Medulla oblongata (tissue), 1 donor: ENCODE data around the gene BMAL1.
A peak's percentile ranks its signal among the peaks of the same experiment; 100 is the strongest.

Source experiments
- DNase-seq: peaks from one replicate; pipeline ENCODE4 v3.0.0-alpha.2; 2015; ENCODE audit errors: extremely low spot score

BMAL1 gene

DNA sequence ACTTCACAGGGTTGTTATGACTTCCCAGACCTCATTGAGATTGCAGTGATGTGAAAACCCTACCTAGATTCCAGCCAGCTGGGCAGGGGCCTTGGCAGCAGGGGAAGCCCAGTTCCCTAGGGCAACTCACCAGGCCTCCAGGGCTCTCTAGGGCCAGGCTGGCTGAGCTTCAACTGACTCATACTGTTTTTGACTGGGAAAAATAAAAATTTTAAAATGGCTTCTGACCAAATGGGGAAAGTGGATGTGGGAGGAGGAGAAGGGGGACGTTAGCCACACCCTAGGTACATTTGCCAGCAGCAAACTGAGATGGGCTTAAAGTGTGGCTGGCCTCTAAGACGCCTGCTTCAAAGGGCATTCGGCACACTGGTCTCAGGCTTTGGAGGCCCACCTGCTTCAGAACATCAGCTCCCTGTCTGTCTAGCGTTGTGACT is 39.0 kb downstream of the BMAL1 start:
- no peak for DNase-seq

GRCh38 chr11:13317293-13318080 is 39.9 kb downstream of the BMAL1 start:
- no peak for DNase-seq

- no peak for DNase-seq
Measured at GRCh38 chr11:13318498-13319295, 41.1 kb downstream of the BMAL1 start.

DNA sequence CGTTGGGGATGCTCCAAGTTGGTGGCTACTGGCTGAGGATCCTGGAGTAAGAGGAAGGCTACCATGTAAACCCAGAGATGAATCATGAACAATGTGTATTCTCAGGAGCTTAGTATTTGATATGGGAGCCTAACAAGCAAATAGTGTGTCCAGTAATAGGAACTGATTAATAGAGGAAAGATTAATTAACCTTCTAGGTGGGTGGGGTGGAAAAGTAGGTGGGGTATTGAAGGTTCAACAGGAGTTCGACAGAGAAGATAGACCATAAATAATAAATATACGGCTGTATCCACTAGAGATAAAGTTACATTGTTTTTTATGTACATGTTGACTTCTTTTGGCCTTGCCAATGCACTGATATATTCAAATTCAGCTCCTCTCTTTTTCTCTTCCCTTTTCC is 43.1 kb downstream of the BMAL1 start:
- DNase-seq, result no peak

GRCh38 chr11:13321431-13321830 is 43.8 kb downstream of the BMAL1 start:
- DNase-seq, result no peak

GRCh38 chr11:13324141-13324540 is 46.6 kb downstream of the BMAL1 start:
- no peak for DNase-seq

GRCh38 chr11:13324709-13325108 is 47.1 kb downstream of the BMAL1 start:
- no peak for DNase-seq

GRCh38 chr11:13327421-13327820 is 49.8 kb downstream of the BMAL1 start:
- no peak for DNase-seq

DNA sequence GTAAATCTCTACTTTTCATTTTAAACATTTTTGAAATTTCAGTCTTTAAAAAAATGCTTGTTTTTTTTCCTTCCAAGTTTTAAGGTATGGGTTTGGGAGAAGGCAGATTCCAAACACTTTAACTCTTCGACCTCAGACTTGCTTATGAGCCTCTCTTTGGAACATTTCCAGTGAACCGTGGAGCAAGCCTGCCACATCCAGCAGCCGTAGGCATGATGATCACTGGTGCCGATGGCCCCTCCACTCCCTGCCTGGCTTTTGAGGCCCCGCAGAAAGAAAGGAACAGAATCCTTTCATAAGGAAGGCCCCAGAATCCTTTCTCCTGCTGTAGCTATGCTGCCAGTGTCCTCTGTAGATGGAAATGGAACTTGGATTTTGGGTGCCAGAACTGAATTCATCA is 50.7 kb downstream of the BMAL1 start:
- DNase-seq, result no peak

GRCh38 chr11:13329670-13330356 is 52.2 kb downstream of the BMAL1 start:
- no peak for DNase-seq

GRCh38 chr11:13332124-13332523 is 54.5 kb downstream of the BMAL1 start:
- no peak for DNase-seq

DNA sequence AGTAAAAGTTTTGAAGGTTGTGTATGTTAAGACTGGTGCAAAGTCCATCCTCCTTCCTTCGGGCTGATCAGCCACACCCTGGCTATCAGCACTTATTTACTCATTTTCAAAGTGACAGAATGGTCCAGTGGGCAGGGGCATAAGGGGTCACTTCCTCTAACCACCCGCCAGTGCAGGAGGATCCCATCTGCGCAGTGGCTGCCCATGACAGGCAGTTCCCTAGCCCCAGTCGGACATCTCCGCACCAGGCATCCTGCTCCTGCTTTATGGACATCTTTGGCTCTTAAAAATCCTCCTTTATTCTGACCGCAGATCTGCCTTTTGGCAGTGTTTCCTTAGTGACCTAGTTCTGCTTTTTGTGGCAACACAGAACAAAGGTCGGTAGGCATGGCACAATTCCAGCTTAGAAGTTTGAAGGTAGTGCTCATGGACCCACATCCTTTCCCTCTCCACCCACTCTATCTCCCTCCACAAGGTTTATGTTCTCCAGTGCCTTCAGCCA is 55.9 kb downstream of the BMAL1 start:
- DNase-seq, result no peak

DNA sequence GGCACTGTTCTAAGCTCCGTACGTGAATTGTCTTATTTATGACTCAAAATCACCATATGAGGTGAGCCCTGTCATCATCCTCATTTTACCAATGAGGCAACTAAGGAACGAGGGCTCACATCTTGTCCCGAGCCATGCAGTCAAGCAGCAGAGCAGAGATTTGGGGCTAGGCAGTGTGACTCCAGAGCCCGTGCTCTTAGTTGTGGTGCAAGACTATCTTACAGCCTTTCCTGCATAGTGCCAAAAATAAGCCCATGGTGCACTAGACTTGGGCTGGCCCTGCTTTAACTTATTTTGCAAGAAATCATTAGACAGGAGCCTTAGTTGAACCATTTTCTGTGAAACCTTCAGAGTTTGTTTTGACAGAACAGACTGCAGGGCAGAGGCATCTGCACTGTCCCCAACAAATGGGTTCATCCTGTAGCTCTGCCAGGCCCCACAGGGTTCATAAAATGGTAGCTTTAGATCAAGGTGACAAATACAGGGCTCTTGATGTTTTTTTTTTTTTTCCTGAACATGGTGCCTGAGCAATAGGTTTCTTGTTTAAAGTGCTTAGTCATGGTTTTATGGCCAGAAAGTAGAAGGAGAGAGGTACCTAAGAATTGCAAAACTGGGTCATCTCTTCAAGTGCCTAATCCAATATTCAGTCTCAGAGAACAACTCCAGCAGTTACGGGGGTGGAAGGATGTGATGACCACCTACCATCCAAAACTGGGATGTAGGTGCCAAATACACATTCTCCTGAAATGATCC is 56.6 kb downstream of the BMAL1 start:
- DNase-seq, result no peak

- peak; percentile 74 for DNase-seq
Measured at GRCh38 chr11:13335319-13335718, 57.7 kb downstream of the BMAL1 start.

GRCh38 chr11:13336246-13336878 is 58.8 kb downstream of the BMAL1 start:
- no peak for DNase-seq

DNA sequence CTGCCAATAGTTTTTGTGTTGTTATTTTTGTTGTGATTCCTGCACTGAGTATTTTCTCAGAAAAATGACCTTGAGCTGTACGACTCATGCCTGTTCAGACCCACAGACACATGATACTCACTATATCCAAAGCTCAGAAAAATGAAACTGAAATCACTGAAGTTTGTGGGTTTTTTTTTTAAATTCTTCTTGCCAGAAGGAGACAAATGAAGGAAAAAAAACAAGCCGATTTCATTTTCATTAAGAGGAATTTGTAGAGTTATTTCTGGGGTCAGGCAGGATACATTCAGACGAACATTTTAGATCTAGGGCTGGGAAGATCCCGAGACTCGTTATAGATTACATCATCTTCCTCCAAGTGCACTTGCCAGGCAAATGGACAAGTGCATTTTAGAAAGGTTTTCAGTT is 60.4 kb downstream of the BMAL1 start:
- DNase-seq, result no peak

- DNase-seq, result no peak
Measured at GRCh38 chr11:13338427-13339069, 61.0 kb downstream of the BMAL1 start.

DNA sequence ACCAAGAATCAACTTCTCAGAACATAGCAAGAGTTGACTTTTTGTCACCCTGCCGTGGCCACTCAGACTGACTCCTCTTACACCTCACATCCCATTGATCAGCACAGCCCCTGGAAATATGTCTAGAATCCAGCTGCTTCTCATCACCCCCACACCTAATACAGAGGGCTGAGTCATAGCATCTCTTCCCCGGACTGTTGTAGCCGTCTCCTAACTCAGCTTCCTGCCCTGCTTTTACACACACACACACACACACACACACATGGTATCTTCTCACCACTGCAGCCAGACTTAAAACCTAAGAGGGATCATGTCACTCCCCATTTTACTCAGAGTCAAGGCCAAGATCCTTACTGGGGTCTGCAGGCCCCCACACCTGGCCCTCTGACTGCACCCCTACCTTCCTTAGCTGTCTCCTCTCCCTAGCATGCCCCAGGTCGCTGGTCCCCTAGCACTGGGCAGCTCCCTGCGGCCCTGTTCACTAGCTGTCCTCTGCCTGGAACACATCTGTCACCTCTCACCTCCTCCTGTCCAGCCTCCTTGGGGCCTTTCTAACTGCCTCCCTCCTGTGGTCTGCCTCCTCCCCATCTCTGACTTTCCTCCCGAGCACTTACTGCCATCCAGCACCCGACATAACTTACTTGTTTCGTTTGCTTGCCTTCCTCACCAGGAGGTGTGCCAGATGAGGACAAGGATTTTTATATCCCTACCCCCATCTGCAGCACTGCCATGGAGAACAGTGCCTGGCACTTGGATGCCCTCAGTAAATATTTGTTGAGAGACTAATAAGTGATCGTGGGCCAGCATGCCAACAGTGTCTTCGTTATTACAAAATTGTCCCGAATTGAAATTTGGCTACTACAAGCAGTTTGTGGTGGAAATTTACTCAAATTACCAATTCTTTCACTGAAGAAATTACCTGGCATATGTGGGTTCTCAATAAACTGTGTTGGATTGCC is 61.9 kb downstream of the BMAL1 start:
- DNase-seq, result no peak

- DNase-seq, result no peak
Measured at GRCh38 chr11:13341026-13341425, 63.4 kb downstream of the BMAL1 start.
